GM18520 (cell line): Measurements from ENCODE around the gene RRAD.
"Not testable (repeated sequence)": the region's sequence is repeated elsewhere in the genome, so short reads cannot be mapped to it uniquely, and the experiment has no call there.

Experiments
- ATAC-seq: cut with Tn5 transposase; IDR thresholded peaks from one replicate; pipeline ENCODE4 v1.9.1; 2021; ENCODE audit not compliant: unreplicated experiment

RRAD gene

GRCh38 chr16:66902648-66903543, 22.4 kb downstream of the RRAD start:
- no peak for ATAC-seq

- no peak for ATAC-seq
These were observed 23.7 kb downstream of the RRAD start for GRCh38 chr16:66901626-66902025.

GRCh38 chr16:66900721-66901441, 24.5 kb downstream of the RRAD start:
- ATAC-seq: no peak

- ATAC-seq: no peak
These were observed 25.2 kb downstream of the RRAD start for GRCh38 chr16:66899945-66900710.

GRCh38 chr16:66899310-66899944, 25.9 kb downstream of the RRAD start:
- no peak for ATAC-seq

- ATAC-seq: no peak
These were observed 26.4 kb downstream of the RRAD start for GRCh38 chr16:66898933-66899309.

- ATAC-seq: no peak
These were observed 27.1 kb downstream of the RRAD start for GRCh38 chr16:66898207-66898606.

- not testable (repeated sequence) for ATAC-seq
These were observed 28.7 kb downstream of the RRAD start for GRCh38 chr16:66896682-66897081.

GRCh38 chr16:66895999-66896398, 29.3 kb downstream of the RRAD start:
- no peak for ATAC-seq

GRCh38 chr16:66895689-66895979, 29.7 kb downstream of the RRAD start:
- ATAC-seq: no peak

- ATAC-seq: peak; percentile 64
These were observed 30.2 kb downstream of the RRAD start for GRCh38 chr16:66894948-66895688.

- no peak for ATAC-seq
These were observed 31.3 kb downstream of the RRAD start for GRCh38 chr16:66894055-66894454.

- no peak for ATAC-seq
These were observed 33.5 kb downstream of the RRAD start for GRCh38 chr16:66891797-66892196.

- ATAC-seq: no peak
These were observed 34.0 kb downstream of the RRAD start for GRCh38 chr16:66891360-66891759.

GRCh38 chr16:66890799-66891198, 34.5 kb downstream of the RRAD start:
- no peak for ATAC-seq

- no peak for ATAC-seq
These were observed 35.7 kb downstream of the RRAD start for GRCh38 chr16:66889622-66890021.

- no peak for ATAC-seq
These were observed 36.4 kb downstream of the RRAD start for GRCh38 chr16:66888647-66889615.

GRCh38 chr16:66886914-66887313, 38.4 kb downstream of the RRAD start:
- no peak for ATAC-seq

GRCh38 chr16:66886321-66886720, 39.0 kb downstream of the RRAD start:
- no peak for ATAC-seq
